Measurements from ENCODE around the gene NEURL1.

Gene NEURL1

DNA sequence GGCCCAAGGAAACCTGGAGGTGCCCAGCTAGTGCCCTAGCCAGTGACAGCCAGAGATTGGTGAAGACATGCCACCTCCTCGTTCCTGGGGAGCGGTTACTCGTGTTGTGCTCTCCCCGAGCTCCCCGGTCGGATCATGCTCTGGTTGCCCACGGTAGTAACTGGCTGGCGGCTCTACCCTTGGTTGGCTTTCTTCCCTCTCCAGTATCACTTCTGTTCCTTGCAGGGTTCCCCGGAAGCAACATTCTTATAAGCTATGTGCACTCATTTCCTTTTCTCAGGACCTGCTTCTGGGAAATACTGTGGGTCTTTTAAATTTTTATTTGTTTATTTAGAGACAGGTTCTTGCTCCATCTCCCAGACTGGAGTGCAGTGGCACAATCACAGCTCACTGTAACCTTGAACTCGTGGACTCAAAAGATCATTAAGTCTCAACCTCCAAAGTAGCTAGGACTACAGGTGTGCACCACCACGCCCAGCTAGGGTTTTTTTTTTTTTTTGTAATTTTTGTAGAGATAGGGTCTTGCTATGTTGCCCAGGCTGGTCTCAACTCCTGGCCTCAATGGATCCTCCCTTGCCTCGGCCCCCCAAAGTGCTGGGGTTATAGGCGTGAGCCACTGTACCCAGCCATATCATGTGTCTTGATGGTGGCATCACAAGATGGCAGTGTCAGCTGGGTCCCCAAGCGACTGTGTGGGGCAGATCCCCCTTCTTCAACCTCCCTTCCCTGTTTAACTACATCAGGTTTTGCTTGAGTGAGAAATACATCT lies 27.9 kb upstream of the NEURL1 start:
- TF ChIP-seq, protein P1, sequence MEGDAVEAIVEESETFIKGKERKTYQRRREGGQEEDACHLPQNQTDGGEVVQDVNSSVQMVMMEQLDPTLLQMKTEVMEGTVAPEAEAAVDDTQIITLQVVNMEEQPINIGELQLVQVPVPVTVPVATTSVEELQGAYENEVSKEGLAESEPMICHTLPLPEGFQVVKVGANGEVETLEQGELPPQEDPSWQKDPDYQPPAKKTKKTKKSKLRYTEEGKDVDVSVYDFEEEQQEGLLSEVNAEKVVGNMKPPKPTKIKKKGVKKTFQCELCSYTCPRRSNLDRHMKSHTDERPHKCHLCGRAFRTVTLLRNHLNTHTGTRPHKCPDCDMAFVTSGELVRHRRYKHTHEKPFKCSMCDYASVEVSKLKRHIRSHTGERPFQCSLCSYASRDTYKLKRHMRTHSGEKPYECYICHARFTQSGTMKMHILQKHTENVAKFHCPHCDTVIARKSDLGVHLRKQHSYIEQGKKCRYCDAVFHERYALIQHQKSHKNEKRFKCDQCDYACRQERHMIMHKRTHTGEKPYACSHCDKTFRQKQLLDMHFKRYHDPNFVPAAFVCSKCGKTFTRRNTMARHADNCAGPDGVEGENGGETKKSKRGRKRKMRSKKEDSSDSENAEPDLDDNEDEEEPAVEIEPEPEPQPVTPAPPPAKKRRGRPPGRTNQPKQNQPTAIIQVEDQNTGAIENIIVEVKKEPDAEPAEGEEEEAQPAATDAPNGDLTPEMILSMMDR (IDR thresholded peaks at IDR 0.05; ENCODE audit: low read depth, low read length): no peak
- no peak for DNase-seq (ENCODE audit: extremely low read depth, low read depth)

DNA sequence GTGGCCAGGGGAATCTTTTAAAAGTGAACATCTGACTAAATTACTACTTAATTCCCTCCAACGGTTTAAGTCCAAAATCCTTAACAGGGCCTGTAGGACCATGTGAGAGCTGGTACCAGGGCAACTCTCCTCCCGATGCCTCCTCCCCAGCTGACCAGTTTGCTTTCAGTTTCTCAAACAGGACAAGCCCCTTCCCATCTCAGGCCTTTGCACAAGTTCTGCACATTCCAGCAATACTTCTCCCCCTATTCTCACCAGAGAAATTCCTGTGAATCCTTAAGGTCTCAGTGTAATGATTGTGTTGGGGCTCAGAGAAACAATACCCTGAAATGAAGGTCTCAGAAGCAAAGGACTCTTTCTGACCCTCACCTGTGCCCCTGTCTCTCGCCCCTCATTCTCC lies 26.8 kb upstream of the NEURL1 start:
- TF ChIP-seq, protein P1 (IDR thresholded peaks at IDR 0.05; ENCODE audit: low read depth, low read length): no peak
- DNase-seq (ENCODE audit: extremely low read depth, low read depth): no peak

DNA sequence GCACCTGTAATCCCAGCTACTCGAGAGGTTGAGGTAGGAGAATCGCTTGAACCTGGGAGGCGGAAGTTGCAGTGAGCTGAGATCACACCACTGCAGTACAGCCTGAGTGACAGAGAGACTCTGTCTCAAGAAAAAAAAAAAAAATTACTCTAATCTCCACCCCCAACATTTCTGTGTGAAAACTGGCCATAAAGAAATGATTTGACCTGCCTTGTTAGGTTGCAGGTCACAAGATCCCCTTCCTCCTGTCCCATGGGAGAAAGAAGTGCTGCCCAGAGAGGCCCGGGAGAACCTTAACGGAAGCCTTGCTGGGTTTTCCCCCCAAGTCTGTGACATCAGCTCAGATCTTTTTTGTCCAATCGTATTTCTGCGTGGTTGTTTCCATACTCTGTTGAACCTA lies 26.1 kb upstream of the NEURL1 start:
- no peak for DNase-seq (ENCODE audit: extremely low read depth, low read depth)
- TF ChIP-seq, protein P1 (IDR thresholded peaks at IDR 0.05; ENCODE audit: low read depth, low read length): no peak

DNA sequence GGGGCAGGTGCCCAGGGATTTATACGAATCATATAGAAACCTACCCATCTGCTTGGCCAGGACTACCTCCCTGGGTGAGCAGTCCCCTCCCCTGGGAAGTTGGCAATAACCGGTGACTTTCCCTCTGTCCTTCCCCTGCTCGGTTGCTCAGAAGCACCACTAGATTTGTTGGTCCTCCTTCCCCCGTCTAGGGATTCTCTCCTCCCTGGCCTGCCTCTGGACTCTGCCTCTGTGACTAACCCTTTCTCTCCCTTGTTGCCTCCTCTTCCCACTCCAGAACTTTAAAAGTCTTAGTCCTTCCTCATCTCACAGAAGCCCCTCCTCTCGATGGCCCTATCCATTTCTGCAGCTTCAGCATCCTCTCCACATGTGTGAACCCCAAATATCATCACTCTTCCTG lies 24.3 kb upstream of the NEURL1 start:
- TF ChIP-seq, protein P1 (IDR thresholded peaks at IDR 0.05; ENCODE audit: low read depth, low read length): no peak
- no peak for DNase-seq (ENCODE audit: extremely low read depth, low read depth)

DNA sequence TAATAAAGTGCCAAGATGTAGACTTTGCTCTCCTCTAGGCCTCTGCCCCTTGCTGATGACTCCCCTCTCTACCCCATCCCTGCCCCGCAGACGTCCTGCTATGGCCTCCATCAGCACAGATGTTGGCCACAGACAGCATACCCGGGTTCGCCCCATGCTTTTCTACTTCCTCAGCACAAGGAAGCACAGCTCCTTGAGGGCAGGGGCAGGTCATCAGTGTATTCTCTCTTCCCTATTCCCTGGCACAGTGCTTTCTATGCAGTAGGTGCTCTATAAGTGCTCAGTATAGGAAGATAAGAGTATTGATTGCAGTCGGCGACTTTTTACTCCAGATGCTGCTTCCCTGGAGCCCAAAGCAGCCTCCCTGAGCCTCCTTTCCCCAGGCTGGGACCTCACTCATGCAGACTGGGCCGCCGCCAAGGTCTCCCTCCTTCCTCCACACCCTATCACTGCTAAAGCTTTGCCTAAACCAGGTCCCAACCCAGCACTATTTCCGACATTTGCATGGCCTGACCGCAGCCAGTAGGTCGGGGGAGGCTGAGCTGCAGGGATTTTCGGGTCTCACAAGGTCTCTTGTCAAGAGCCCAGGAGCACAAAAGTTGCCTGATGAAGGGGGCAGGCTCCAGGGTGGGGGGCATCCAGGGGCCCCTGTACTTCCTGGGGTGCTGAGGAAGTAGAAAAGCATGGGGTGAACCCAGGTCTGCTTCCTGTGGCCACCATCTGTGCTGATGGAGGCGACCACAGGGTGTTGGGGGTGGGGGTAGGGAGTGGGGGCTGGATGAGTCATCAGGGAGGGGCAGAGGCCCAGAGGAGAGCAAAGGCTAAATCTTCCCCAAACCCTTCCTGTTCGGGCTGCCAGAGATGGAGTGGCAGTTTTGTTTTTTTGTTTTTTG lies 22.5 kb upstream of the NEURL1 start:
- TF ChIP-seq, protein P1 (IDR thresholded peaks at IDR 0.05; ENCODE audit: low read depth, low read length): no peak
- no peak for DNase-seq (ENCODE audit: extremely low read depth, low read depth)

DNA sequence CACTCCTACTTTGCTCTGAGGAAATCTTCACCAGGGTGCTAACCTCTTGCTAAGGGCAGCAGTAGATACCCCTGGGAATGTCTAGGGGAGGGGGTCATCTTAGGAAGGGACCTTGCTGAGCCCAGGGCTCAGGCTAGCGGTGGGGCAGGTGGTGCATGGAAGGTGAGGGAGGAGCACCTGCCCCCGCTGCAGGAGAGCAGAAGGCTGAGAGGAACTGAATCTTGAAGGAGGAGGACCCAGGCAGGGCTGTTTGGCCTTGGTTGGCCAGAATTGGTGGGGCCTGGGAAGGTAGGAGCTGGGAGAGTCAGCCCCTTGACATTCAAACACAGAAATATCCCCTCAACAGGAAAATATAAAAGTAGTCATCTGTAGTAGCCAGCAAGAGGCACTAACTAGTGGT lies 21.5 kb upstream of the NEURL1 start:
- TF ChIP-seq, protein P1 (IDR thresholded peaks at IDR 0.05; ENCODE audit: low read depth, low read length): no peak
- DNase-seq (ENCODE audit: extremely low read depth, low read depth): no peak

DNA sequence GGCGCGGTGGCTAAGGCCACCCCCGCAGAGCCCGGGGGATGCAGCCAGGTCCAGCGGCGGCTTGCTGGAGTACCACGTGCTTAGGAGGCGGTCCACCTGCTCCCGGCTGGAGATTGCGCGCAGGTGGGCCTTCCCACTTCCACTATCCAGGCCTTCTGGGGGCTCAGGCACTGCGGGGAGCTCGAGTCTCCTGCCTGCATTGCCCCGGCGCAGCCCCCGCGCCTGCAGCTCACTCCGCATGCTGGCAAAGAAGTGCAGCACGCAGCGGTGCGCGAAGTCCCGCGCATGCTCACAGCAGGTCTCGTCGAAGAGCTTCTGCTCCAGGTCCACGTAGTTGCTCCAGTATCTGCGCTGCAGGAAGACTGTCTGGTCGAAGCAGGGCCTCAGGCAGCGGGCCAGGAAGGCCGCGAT lies 20.2 kb upstream of the NEURL1 start:
- TF ChIP-seq, protein P1 (IDR thresholded peaks at IDR 0.05; ENCODE audit: low read depth, low read length): no peak
- DNase-seq (ENCODE audit: extremely low read depth, low read depth): no peak

Measured in AG09319 (cell line).